ENCODE results near the gene PDCD1.

The PDCD1 gene

DNA sequence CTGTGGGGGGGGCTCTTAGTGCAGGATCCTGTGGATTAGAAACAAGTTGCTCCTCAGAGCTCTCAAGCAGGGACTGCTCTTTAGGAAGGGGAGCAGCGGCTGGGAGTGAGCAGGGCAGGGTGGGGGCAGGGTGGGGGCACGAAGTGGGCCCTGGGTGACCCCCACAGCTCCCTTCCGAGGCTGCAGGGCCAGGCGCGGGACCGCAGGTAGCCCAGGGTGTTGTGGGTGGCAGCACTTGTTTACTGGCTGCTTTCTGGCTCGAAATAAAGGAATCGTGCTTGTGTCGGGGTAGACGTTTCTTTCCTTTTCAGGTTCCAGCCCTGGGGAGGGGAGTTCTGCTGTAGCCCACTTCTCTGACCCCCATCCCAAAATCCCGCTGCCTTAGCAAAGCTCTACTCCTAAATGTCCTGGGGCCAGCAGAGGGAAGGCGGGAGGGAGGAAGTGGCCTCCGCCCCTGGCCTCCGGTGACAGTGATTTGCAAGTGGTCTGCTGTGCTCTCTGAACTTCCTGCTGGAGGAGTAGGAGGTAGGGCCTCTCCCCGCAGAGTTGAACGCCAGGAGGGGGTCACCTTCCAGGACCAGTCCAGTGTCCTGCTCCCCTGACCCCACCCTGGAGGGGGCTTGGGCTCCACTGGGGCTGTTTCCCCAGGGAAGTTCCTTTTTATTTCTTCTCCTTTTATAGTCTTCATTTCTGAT, 41.4 kb downstream of the PDCD1 start:
- Histone ChIP-seq H3K36me3 (ENCODE audit: control insufficient read depth in 2 of 2, insufficient read depth in 1 of 2, low read length in 2 of 2) (no peaks in the 10 kb centered on the region), H3K27ac (ENCODE audit: extremely low read depth, low read depth, low read length) (no peak overlapping the region), H3K4me3 (ENCODE audit: low read depth, low read length) (no peak overlapping the region), H3K4me1 (ENCODE audit: control insufficient read depth, insufficient read depth, low read length) (no peaks in the 10 kb centered on the region), H3K9me3 (ENCODE audit: control insufficient read depth, insufficient read depth, low read depth, low read length) (no peaks in the 10 kb centered on the region)
- ChIA-PET POLR2A (interaction anchor here (0.7 kb wide), 1 partner anchor 476 kb away, joined by 3 read pairs; no protein-coding TSS in a partner anchor), CTCF (no interaction called here)
- TF ChIP-seq ZNF837 (tag by site-specific recombination; IDR thresholded peaks at IDR 0.05) (no peak), OSR2 (tag by site-specific recombination; IDR thresholded peaks at IDR 0.05) (no peak), PRDM2 (tag by site-specific recombination; IDR thresholded peaks at IDR 0.05; ENCODE audit: borderline replicate concordance) (no peak), ZNF26 (tag by site-specific recombination; IDR thresholded peaks at IDR 0.05) (no peak), ZNF157 (tag by site-specific recombination; IDR thresholded peaks at IDR 0.05) (no peak), ZBTB21 (tag by site-specific recombination; IDR thresholded peaks at IDR 0.05) (no peak), ZNF341 (tag by site-specific recombination; IDR thresholded peaks at IDR 0.05; ENCODE audit: low read depth) (no peak)

DNA sequence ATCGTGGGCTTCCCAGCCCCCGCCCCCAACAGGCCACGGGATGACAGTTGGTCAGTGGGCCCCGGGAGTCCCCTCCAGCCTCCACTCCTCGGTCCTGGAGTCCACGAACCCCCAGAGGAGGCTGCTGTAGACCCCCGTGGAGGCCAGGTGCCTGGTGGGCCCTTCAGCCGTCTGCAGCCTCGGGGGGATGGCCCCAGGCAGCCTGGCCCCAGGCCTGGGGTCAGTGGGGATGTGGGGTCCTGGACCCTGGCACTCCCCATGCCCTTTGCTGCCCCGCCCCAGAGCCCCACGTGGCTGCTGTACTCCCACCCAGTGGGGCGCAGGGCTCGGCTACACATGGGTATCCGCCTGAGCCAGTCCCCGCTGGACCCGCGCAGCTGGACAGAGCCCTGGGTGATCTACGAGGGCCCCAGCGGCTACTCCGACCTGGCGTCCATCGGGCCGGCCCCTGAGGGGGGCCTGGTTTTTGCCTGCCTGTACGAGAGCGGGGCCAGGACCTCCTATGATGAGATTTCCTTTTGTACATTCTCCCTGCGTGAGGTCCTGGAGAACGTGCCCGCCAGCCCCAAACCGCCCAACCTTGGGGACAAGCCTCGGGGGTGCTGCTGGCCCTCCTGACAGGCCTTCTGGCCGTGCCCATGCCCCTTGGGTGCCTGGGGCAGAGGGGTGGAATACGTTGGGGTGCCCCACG, 42.1 kb downstream of the PDCD1 start:
- Histone ChIP-seq H3K4me3 (ENCODE audit: low read depth, low read length) (no peak overlapping the region), H3K9me3 (ENCODE audit: control insufficient read depth, insufficient read depth, low read depth, low read length) (no peaks in the 10 kb centered on the region), H3K27ac (ENCODE audit: extremely low read depth, low read depth, low read length) (no peak overlapping the region), H3K4me1 (ENCODE audit: control insufficient read depth, insufficient read depth, low read length) (no peaks in the 10 kb centered on the region), H3K36me3 (ENCODE audit: control insufficient read depth in 2 of 2, insufficient read depth in 1 of 2, low read length in 2 of 2) (no peaks in the 10 kb centered on the region)
- POLR2A ChIA-PET, result no interaction called here
- TF ChIP-seq ELK4 (IDR thresholded peaks at IDR 0.05; ENCODE audit: borderline replicate concordance, low read depth, low read length) (no peak), KLF16 (tag by site-specific recombination; IDR thresholded peaks at IDR 0.05) (no peak), ZFP37 (tag by site-specific recombination; IDR thresholded peaks at IDR 0.05) (no peak)
- CTCF ChIA-PET, result no interaction called here

All from HEK293 (cell line).